ENCODE data around the gene RFC5. TPM values are rescaled to one million over a fixed set of nuclear protein-coding genes. Genes with fewer than 3 reads are reported as not detected.

RFC5 gene
- total RNA-seq = 10 to 100 TPM in 1 of 2 donors, 1 to 10 TPM in 1; 7.4 to 26.4 TPM
- 1 to 10 TPM; 5.4 to 6.0 TPM for polyA plus RNA-seq

- H3K36me3 ChIP-seq (ENCODE audit: control insufficient read depth in 4 of 4, insufficient read depth in 3 of 4, low read depth in 1 of 4, low read length in 3 of 4) = peaks cover 4 to 22% (median 13%) of the 10 kb centered on the region in 4 donors
- H3K27me3 ChIP-seq (ENCODE audit: control insufficient read depth in 4 of 4, insufficient read depth in 4 of 4, low read length in 3 of 4) = no peaks in the 10 kb centered on the region
- peaks cover 6 to 21% (median 14%) of the 10 kb centered on the region in 4 donors for H3K4me1 ChIP-seq (ENCODE audit: control insufficient read depth in 4 of 4, insufficient read depth in 4 of 4, low read length in 3 of 4)
- H3K9me3 ChIP-seq (ENCODE audit: control insufficient read depth in 4 of 4, low read length in 3 of 4) = no peaks in the 10 kb centered on the region
- H3K9ac ChIP-seq (ENCODE audit: low read depth in 1 of 2, low read length in 2 of 2) = peak within 1 kb of the TSS; percentile 49 to 61
- TF ChIP-seq RXRA (IDR thresholded peaks at IDR 0.05) (peak in 1 of 2 donors; percentile 14), REST (IDR thresholded peaks at IDR 0.05) (peak; percentile 54), TAF1 (conservative IDR thresholded peaks at IDR 0.05) (no peak), ATF3 (IDR thresholded peaks at IDR 0.05) (no peak), HNF4G (IDR thresholded peaks at IDR 0.05) (no peak), FOXA2 (IDR thresholded peaks at IDR 0.05) (no peak), FOXA1 (IDR thresholded peaks at IDR 0.05) (no peak), ZBTB33 (IDR thresholded peaks at IDR 0.05) (peak; percentile 100), MAX (IDR thresholded peaks at IDR 0.05) (no peak), CTCF (IDR thresholded peaks at IDR 0.05; ENCODE audit: low read depth, low read length, missing input control) (no peak), EGR1 (IDR thresholded peaks at IDR 0.05; ENCODE audit: low read depth in 2 of 2) (peak in 1 of 2 donors; percentile 9), RAD21 (IDR thresholded peaks at IDR 0.05) (peak in 1 of 2 donors; percentile 17), HNF4A (conservative IDR thresholded peaks at IDR 0.05) (no peak), JUND (IDR thresholded peaks at IDR 0.05) (no peak), GABPA (IDR thresholded peaks at IDR 0.05 in 1 of 2, conservative IDR thresholded peaks at IDR 0.05 in 1 of 2) (peak in 1 of 2 donors; percentile 86), YY1 (IDR thresholded peaks at IDR 0.05) (no peak), SP1 (IDR thresholded peaks at IDR 0.05) (no peak), NR2F2 (IDR thresholded peaks at IDR 0.05) (peak; percentile 71)
- under 1% methylated on average over 61 of the region's 61 CpGs for WGBS
- peak within 1 kb of the TSS; percentile 84 to 94 (median 91) for H3K4me3 ChIP-seq (ENCODE audit: low read depth in 1 of 3, low read length in 3 of 3)
- peak; percentile 99 for DNase-seq (ENCODE audit: low spot score)
- peak within 1 kb of the TSS; percentile 67 to 72 for H3K27ac ChIP-seq (ENCODE audit: low read depth in 1 of 2, low read length in 2 of 2)
Observed at GRCh38 chr12:118016424-118017264, at the start of gene RFC5. Gene RFC5 (plus strand): TSS chr12:118016703. CDS start chr12:118016828, 125 bp downstream.
